NOMO-1 (cell line): ENCODE data around the gene GPD1.

Experiments used
- DNase-seq, 2 experiments: peaks; one replicate each; lab custom pipeline; 2025; ENCODE audit not compliant: unreplicated experiment in 2 of 2; lab: John Stamatoyannopoulos, UW

The GPD1 gene

GRCh38 chr12:50099302-50100008 is 4.4 kb upstream of the GPD1 start:
- DNase-seq, result no peak

GRCh38 chr12:50100561-50100960 is 3.2 kb upstream of the GPD1 start:
- no peak for DNase-seq

- DNase-seq, result no peak
Observed at GRCh38 chr12:50101663-50102062, 2.1 kb upstream of the GPD1 start.

GRCh38 chr12:50102131-50102531 is 1.7 kb upstream of the GPD1 start:
- no peak for DNase-seq

- DNase-seq, result no peak
Observed at GRCh38 chr12:50102646-50103309, 1.0 kb upstream of the GPD1 start.

- DNase-seq, result no peak
Observed at GRCh38 chr12:50103351-50103750, 457 bp upstream of the GPD1 start.

GRCh38 chr12:50104417-50105366 is 884 bp downstream of the GPD1 start:
- no peak for DNase-seq

- DNase-seq, result no peak
Observed at GRCh38 chr12:50105913-50106450, 2.2 kb downstream of the GPD1 start.

- no peak for DNase-seq
Observed at GRCh38 chr12:50106907-50107306, 3.1 kb downstream of the GPD1 start.

- DNase-seq, result no peak
Observed at GRCh38 chr12:50107416-50108268, 3.8 kb downstream of the GPD1 start.

GRCh38 chr12:50109319-50109718 is 5.5 kb downstream of the GPD1 start:
- no peak for DNase-seq

- DNase-seq, result no peak
Observed at GRCh38 chr12:50110127-50110761, 6.4 kb downstream of the GPD1 start.

GRCh38 chr12:50110762-50111351 is 7.0 kb downstream of the GPD1 start:
- no peak for DNase-seq

- no peak for DNase-seq
Observed at GRCh38 chr12:50111395-50111692, 7.5 kb downstream of the GPD1 start.

GRCh38 chr12:50111693-50112455 is 8.1 kb downstream of the GPD1 start, which contains the start of gene COX14:
COX14 (plus strand) TSS chr12:50112236; CDS start chr12:50120044, 7,808 bp downstream.
- peak; percentile 99 for DNase-seq

GRCh38 chr12:50112456-50113218 is 8.8 kb downstream of the GPD1 start:
- peak; percentile 65 to 70 for DNase-seq

GRCh38 chr12:50117057-50117622 is 13.3 kb downstream of the GPD1 start:
- DNase-seq, result no peak

GRCh38 chr12:50119387-50119786 is 15.6 kb downstream of the GPD1 start:
- DNase-seq, result no peak
